Lung (tissue), 12 donors: ENCODE measurements around the gene MKKS. TPM values are rescaled to one million over a fixed set of nuclear protein-coding genes. Genes with fewer than 3 reads are reported as not detected.

Experiments used
- ATAC-seq: fragments of 200-7000 bp; cut with Tn5 transposase; one replicate; pipeline ENCODE4 v1.9.1; 2020; ENCODE audit warnings: moderate number of reproducible peaks; ENCODE audit not compliant: insufficient read depth, low FRiP score
- DNase-seq, 3 donors: peaks; one replicate each; pipeline ENCODE4 v3.0.0-alpha.2; 2013 to 2017
- H3K27ac ChIP-seq, 2 donors: one replicate each; pipeline ENCODE4 v1.5.1; 2013; ENCODE audit warnings: mild to moderate bottlenecking in 2 of 2, moderate library complexity in 2 of 2, control low read depth in 1 of 2, inconsistent platforms in 1 of 2, low read depth in 1 of 2, low read length in 1 of 2
- H3K27me3 ChIP-seq, 3 donors: one replicate each; pipeline ENCODE4 v1.5.1; 2013; ENCODE audit warnings: low read length in 2 of 3; ENCODE audit not compliant: control insufficient read depth in 3 of 3, insufficient read depth in 3 of 3
- H3K36me3 ChIP-seq, 4 donors: one replicate each; pipeline ENCODE4 v1.5.1; 2013; ENCODE audit warnings: low read length in 4 of 4, mild to moderate bottlenecking in 1 of 4, moderate library complexity in 1 of 4; ENCODE audit not compliant: control insufficient read depth in 4 of 4, insufficient read depth in 4 of 4
- H3K4me1 ChIP-seq, 5 donors: one replicate each; pipeline ENCODE4 v1.5.1; 2013; ENCODE audit warnings: low read length in 5 of 5, mild to moderate bottlenecking in 2 of 5, moderate library complexity in 1 of 5; ENCODE audit not compliant: control insufficient read depth in 5 of 5, insufficient read depth in 5 of 5
- H3K4me3 ChIP-seq: one replicate; pipeline ENCODE4 v1.5.1; 2013; ENCODE audit warnings: mild to moderate bottlenecking, control low read depth, moderate library complexity
- H3K9ac ChIP-seq, 2 donors: one replicate each; pipeline ENCODE4 v1.5.1; 2013; ENCODE audit warnings: low read length in 2 of 2, control low read depth in 1 of 2; ENCODE audit not compliant: insufficient read depth in 1 of 2
- H3K9me3 ChIP-seq, 4 donors: one replicate each; pipeline ENCODE4 v1.5.1; 2013; ENCODE audit warnings: low read length in 3 of 4, mild to moderate bottlenecking in 1 of 4, moderate library complexity in 1 of 4; ENCODE audit not compliant: control insufficient read depth in 4 of 4, insufficient read depth in 3 of 4
- WGBS, 2 donors: extraction: QIAGEN DNeasy Blood & Tissue Kit; methylation state at CpG; one replicate each; pipeline ENCODE4 v1.1.7; 2013; 5-methylcytosine and 5-hydroxymethylcytosine counted together
- polyA plus RNA-seq, 2 donors: library from polyadenylated mRNA; stranded (reverse); fragments of 200-250 nt; gene quantifications; one replicate each; pipeline ENCODE4 v1.2.1, GENCODE V29; 2013
- total RNA-seq, 2 donors: library from RNA; depleted of rRNA in 1 of 2; stranded (reverse); fragments of >200 nt in 1 of 2; gene quantifications; one replicate each; pipeline ENCODE4 v1.2.1, GENCODE V29; 2014 to 2021
- TF ChIP-seq, protein P1 (sequence below): IDR thresholded peaks from 2 replicates; pipeline ENCODE4 v1.5.1; 2012; ENCODE audit warnings: mild to moderate bottlenecking; ENCODE audit errors: control extremely low read depth, extremely low read depth
- donor health status: control.
- donor health status: control.
- donor health status: Bipolar disorder and iron deficiency.
- donor health status: healthy.
- donor health status: DM: yes; HTN: yes; CAD: no.

MKKS gene
- total and polyA plus RNA-seq, 4 donors = 12.3 to 15.1 (median 13.1) TPM

DNA sequence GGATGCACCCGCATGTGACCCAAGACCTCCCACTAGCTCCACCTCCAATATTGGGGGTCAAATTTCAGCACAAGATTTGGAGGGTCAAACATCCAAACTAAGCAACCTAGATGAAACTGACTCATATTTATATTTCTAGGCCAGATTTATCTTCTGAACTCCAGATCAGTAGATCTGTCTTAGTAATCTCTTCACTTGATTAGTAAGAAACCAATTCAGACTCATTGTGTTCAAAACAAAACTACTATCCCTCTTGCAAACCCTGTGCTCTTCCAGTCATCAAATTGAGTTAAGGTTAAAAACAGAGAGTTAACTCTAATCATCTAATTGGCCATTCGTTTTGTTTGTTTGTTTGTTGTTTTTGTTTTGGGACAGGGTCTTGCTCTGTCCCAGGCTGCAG is 43.3 kb downstream of the MKKS start:
- no peak overlapping the region for H3K4me3 ChIP-seq
- H3K4me1 ChIP-seq = peaks cover 0 to 10% (median 0%) of the 10 kb centered on the region in 5 donors
- peaks cover 0 to 3% (median under 1%) of the 10 kb centered on the region in 4 donors for H3K9me3 ChIP-seq
- DNase-seq (no peak), ATAC-seq (no peak)
- H3K27me3 ChIP-seq = no peaks in the 10 kb centered on the region
- H3K27ac ChIP-seq = no peak overlapping the region
- no peaks in the 10 kb centered on the region for H3K36me3 ChIP-seq
- H3K9ac ChIP-seq = no peak overlapping the region
- WGBS, 2 donors = 82 to 92% methylated on average over 2 of the region's 2 CpGs
- TF ChIP-seq, protein P1, sequence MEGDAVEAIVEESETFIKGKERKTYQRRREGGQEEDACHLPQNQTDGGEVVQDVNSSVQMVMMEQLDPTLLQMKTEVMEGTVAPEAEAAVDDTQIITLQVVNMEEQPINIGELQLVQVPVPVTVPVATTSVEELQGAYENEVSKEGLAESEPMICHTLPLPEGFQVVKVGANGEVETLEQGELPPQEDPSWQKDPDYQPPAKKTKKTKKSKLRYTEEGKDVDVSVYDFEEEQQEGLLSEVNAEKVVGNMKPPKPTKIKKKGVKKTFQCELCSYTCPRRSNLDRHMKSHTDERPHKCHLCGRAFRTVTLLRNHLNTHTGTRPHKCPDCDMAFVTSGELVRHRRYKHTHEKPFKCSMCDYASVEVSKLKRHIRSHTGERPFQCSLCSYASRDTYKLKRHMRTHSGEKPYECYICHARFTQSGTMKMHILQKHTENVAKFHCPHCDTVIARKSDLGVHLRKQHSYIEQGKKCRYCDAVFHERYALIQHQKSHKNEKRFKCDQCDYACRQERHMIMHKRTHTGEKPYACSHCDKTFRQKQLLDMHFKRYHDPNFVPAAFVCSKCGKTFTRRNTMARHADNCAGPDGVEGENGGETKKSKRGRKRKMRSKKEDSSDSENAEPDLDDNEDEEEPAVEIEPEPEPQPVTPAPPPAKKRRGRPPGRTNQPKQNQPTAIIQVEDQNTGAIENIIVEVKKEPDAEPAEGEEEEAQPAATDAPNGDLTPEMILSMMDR = no peak

- Histone ChIP-seq H3K9ac (no peak overlapping the region), H3K4me3 (no peak overlapping the region), H3K36me3 (no peaks in the 10 kb centered on the region), H3K9me3 (peaks cover 0 to 3% (median under 1%) of the 10 kb centered on the region in 4 donors), H3K4me1 (peaks cover 0 to 11% (median 0%) of the 10 kb centered on the region in 5 donors), H3K27ac (no peak overlapping the region), H3K27me3 (no peaks in the 10 kb centered on the region)
- DNase-seq (no peak), ATAC-seq (no peak)
- TF ChIP-seq, protein P1 = no peak
- WGBS, 2 donors = 78 to 86% methylated on average over 4 of the region's 4 CpGs
These were observed 45.4 kb downstream of the MKKS start for GRCh38 chr20:10388597-10388996.

DNA sequence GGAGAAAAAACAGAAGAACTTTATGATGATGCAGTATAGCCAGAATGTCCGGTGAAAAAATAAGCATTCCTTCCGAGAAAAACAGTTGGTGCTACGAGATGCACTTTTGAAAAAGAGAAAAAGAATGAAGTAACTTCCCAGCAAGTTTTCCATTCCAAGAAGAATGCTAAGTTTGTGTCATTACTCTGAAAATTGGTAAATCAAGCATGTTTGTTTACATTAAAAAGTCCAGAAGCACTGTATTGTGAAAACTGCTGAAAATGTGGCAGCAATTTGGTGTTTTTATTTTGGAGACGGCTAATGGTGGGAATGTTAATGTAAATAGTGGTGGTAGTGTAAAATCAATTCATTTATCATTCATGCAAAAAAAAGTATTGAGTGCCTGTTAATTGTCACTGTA is 46.3 kb downstream of the MKKS start:
- H3K9ac ChIP-seq = no peak overlapping the region
- WGBS, 2 donors = 80 to 82% methylated on average over 4 of the region's 4 CpGs
- H3K4me3 ChIP-seq = no peak overlapping the region
- H3K27ac ChIP-seq = no peak overlapping the region
- H3K27me3 ChIP-seq = no peaks in the 10 kb centered on the region
- no peaks in the 10 kb centered on the region for H3K36me3 ChIP-seq
- TF ChIP-seq, protein P1 = no peak
- peak in 1 of 3 donors; percentile 11 for DNase-seq
- ATAC-seq = no peak
- H3K4me1 ChIP-seq = peaks cover 0 to 11% (median 0%) of the 10 kb centered on the region in 5 donors
- peaks cover 0 to 3% (median under 1%) of the 10 kb centered on the region in 4 donors for H3K9me3 ChIP-seq
